GM18499 (cell line): ENCODE results near the gene ATG16L1.

Source experiments
- ATAC-seq: cut with Tn5 transposase; IDR thresholded peaks from one replicate; pipeline ENCODE4 v1.9.1; 2021; ENCODE audit warnings: moderate number of reproducible peaks; ENCODE audit not compliant: insufficient read depth, unreplicated experiment

Gene ATG16L1

DNA sequence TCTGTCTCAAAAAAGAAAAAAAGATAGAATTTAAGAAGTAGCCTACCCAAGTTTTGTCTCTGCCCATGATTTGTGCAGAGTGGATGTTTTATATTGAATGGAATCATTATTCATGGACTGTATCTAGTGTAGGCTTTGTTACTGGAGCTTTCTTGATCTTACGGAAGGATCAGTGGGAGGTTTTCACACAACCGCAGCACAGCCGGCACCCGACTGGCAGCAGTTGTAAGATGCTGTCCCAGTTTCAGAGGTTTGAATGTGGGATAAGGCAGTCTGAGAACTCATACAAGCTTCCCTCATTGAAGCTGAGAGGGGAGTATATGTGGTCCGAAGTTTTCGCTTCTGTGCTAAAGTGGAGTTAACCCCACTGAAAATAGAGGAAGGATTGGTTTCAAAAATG, 36.4 kb downstream of the ATG16L1 start:
- ATAC-seq = no peak

- no peak for ATAC-seq
These were observed 37.2 kb downstream of the ATG16L1 start for GRCh38 chr2:233288663-233289062.

DNA sequence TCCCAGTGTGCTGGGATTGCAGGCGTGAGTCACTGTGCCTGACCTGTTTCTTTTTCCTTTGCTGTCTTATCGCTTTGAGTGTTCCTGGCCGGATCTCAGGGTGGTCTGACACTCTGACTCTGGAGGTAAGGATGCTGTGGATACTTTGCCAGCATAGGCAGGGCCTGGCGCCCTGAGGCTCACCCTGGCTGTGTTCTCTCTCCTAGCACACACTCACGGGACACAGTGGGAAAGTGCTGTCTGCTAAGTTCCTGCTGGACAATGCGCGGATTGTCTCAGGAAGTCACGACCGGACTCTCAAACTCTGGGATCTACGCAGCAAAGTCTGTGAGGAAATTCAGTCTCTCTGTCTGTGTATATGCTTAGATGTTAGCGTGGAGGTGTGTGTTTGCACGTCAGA, 38.2 kb downstream of the ATG16L1 start:
- no peak for ATAC-seq

GRCh38 chr2:233290051-233290845, 38.8 kb downstream of the ATG16L1 start:
- no peak for ATAC-seq

DNA sequence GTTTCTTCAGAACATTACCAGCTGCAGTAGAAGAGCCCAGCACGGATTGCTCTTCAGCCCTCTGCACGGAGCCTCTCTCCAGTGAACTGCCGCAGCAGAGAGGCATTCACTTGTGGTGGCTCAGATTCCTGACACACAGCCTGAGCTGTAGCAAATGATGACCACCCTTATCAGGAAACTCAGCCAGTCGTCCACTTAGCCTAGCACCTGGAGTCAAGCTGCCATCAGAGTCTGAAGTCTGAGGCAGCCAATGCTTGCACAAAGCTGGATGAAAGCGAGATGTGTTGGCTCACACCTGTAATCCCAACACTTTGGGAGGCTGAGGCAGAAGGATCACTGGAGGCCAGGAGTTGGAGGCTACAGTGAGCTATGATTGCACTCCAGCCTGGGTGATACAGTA, 44.4 kb downstream of the ATG16L1 start:
- no peak for ATAC-seq

- ATAC-seq = no peak
These were observed 45.6 kb downstream of the ATG16L1 start for GRCh38 chr2:233297076-233297475.

GRCh38 chr2:233300401-233300800, 48.9 kb downstream of the ATG16L1 start:
- no peak for ATAC-seq

- ATAC-seq = no peak
These were observed 49.8 kb downstream of the ATG16L1 start for GRCh38 chr2:233301248-233301647.

DNA sequence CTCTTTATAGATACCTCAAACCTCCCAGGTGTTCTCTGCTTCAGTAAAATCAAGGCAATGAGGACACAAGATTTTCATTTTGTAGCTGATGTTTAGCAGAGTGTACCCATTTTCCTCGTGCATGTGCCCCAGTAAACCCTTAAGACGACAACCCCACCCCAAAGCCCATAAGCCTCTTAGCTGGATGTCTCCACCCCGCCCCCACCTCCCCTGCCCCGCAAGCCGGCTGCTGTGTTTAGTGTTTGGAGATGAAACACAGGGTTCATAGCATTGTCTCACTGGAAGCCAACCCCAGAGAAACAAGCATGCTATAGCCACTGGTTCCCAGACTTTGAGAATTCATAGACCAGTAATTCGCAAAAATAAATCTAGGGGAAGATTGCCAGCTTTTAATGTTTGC, 50.3 kb downstream of the ATG16L1 start:
- no peak for ATAC-seq

DNA sequence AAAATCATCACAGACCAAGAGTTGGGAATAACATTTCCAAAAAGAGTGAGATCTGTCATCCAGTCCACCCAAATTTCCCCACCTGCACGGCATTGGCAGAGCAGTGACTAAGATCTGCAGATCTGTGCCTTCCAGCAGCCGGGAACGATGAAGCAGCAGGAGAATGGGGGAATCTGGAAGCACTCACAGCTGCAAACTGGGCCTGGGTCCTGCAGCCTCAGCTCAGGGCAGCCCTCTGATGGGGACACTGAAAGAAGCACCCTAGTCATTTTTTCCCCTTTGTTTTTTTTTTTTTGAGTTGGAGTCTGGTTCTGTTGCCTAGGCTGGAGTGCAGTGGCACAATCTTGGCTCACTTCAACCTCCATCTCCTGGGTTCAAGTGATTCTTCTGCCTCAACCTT, 51.8 kb downstream of the ATG16L1 start:
- no peak for ATAC-seq

DNA sequence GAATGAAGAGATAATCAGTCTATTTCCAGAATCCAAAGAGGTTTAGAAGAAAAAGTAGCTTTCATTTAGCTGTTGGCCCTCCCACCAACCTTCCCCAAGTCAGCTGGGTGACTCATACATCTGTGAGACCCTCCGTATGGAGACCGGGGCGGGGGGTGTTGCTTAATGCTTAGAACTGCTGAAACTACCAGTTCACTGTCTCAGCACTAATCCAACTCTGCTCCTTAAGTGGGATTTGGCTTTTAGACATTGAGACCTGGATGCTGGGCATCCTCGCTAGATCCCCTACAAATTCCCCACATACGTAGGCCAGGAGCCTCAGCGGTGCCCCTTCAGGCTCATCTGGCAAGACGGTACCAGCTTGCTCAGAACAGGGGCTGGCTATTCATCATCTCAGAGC, 56.1 kb downstream of the ATG16L1 start, which contains the start of gene SAG:
TSS of gene SAG (plus strand) at position 252 of the 400 bp plus-strand sequence. CDS start 1,374 bp downstream, outside the sequence.
- ATAC-seq = no peak

- ATAC-seq = no peak
These were observed 59.9 kb downstream of the ATG16L1 start for GRCh38 chr2:233311241-233311926.

DNA sequence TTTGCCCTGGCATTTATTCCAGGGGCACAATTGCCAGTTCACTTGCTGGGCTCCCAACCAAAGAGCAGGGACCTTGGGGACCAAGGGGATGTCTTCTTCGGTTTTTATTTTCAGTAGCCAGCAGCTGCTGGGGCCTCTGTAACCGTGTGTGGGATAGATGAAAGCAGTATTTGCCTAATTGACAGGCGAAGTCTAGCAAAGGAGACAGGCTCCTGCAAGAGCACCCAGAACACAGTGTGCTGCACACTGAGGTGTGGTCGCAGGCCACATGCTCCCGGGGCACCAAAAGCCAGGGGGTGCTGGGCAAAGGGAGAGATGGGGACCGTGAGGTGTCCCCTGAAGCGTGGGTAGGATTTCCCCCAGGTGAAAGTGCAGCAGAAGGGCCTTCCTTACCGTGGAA, 61.4 kb downstream of the ATG16L1 start:
- no peak for ATAC-seq

DNA sequence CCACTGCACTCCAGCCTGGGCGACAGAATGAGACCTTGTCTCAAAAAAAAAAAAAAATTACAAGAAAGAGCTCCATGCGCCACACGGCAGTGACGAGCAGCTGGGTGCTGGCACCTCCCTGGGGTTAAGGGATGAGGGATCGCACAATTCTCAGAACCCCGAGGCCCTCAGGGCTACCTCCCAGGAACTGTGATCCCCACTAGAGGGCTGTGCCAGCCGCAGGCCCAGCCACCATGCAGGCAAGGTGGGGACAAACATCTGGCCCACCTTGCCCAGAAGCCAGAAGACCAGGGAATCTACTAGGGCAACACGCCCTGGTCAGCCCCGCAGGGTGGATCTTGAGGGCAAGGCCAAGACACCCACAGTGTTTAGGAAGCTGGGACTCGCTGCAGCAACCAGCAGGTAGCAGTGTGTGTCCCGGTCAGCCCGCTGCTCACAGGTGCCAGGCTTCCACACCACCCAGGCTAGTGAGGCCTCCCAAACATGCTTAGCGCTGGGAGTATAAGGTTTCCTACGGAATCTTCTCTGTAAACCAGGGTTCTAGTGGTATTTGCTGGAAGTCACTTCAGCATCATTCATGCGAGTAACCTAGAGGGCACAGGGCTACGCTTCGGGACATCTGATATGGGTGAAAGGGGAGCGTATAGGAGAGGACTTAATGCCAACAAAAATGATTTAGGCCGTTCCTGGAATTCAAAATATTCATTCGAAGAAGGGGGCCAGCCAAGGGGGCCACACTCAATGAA, 62.9 kb downstream of the ATG16L1 start:
- no peak for ATAC-seq

DNA sequence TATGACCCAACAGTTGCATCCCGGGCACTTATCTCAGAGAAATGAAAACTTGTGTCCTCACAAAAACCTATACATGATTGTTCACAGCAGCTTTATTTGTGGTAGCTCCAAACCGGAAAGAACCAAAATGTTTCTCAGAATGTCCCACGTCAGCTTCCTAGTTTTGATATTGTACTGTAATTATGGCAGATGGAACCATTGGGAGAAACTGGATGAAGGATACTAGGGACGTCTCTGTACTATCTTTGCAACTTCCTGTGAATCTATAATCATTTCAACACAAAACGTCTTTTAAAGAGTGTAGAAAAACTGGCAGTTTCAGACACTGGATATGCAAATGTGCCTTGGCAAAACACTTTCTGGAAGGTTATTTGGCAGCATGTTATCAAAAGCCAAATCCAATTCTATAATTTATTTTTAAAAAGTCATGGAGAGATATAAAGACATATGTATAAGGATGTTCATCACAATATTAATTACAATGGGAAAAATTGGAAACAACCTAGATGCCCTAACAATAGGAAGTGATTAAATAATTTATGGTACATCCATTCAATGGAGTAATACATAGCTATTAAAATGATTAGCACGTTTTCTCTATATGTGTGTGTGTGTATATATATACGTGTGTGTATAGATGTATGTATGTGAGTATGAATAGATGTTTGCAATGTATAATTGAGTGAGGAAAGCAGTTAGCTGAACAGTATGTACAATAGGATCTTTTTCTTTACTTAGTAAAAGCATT, 65.9 kb downstream of the ATG16L1 start:
- no peak for ATAC-seq

GRCh38 chr2:233319256-233319655, 67.8 kb downstream of the ATG16L1 start:
- no peak for ATAC-seq

DNA sequence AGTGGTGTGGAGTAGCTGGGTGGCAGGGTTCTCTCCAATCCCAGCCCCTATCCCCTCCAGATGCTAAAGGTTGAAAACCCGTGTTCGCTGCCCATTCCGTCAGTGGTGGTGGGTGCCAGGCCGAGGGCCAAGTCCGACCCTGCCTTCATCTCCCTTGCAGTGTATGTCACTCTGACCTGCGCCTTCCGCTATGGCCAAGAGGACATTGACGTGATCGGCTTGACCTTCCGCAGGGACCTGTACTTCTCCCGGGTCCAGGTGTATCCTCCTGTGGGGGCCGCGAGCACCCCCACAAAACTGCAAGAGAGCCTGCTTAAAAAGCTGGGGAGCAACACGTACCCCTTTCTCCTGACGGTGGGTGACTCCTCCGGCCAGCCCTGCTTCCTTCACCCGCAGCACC, 69.0 kb downstream of the ATG16L1 start:
- no peak for ATAC-seq

- ATAC-seq = no peak
These were observed 69.7 kb downstream of the ATG16L1 start for GRCh38 chr2:233321166-233321565.

GRCh38 chr2:233323851-233324250, 72.4 kb downstream of the ATG16L1 start:
- no peak for ATAC-seq

GRCh38 chr2:233325256-233325655, 73.8 kb downstream of the ATG16L1 start:
- ATAC-seq = no peak
